ENCODE results near the gene ZMPSTE24. TPM values are rescaled to one million over a fixed set of nuclear protein-coding genes. Genes with fewer than 3 reads are reported as not detected.
"Not testable (repeated sequence)": the region's sequence is repeated elsewhere in the genome, so short reads cannot be mapped to it uniquely, and the experiment has no call there.

The ZMPSTE24 gene
- total RNA-seq: 10 to 100 TPM; 36.1 to 68.5 (median 42.6) TPM
- polyA plus RNA-seq: 100 to 1,000 TPM in 1 of 3 donors, 10 to 100 TPM in 2; 14.2 to 100 (median 21.5) TPM
- long read RNA-seq, donor 1, transcript ZMPSTE24-203 (2 exons, 530 nt): minor isoform, 9 of 44 reads
- long read RNA-seq, donor 1, transcript ZMPSTE24-201 (10 exons, 3,108 nt): major isoform, 27 of 44 reads
- long read RNA-seq, donor 1, partial matches to known transcripts: 8 of 44 reads
- long read RNA-seq, donor 1, other reads (novel, unspliced or antisense): 0 of 44 reads
- long read RNA-seq, donor 2, transcript ZMPSTE24-201 (10 exons, 3,108 nt): major isoform, 9 of 13 reads
- long read RNA-seq, donor 2, partial matches to known transcripts: 0 of 13 reads
- long read RNA-seq, donor 2, other reads (novel, unspliced or antisense): 0 of 13 reads
- long read RNA-seq, donor 3, transcript ZMPSTE24-201 (10 exons, 3,108 nt): major isoform, 16 of 22 reads
- long read RNA-seq, donor 3, transcript ZMPSTE24-203 (2 exons, 530 nt): minor isoform, 6 of 22 reads
- long read RNA-seq, donor 3, partial matches to known transcripts: 0 of 22 reads
- long read RNA-seq, donor 3, other reads (novel, unspliced or antisense): 0 of 22 reads
- long read RNA-seq, donor 4, transcript ZMPSTE24-201 (10 exons, 3,108 nt): major isoform, 33 of 36 reads
- long read RNA-seq, donor 4, partial matches to known transcripts: 0 of 36 reads
- long read RNA-seq, donor 4, other reads (novel, unspliced or antisense): 3 of 36 reads
- long read RNA-seq, donor 5, transcript ZMPSTE24-201 (10 exons, 3,108 nt): major isoform, 123 of 135 reads
- long read RNA-seq, donor 5, partial matches to known transcripts: 5 of 135 reads
- long read RNA-seq, donor 5, other reads (novel, unspliced or antisense): 7 of 135 reads
- long read RNA-seq, donor 6, transcript ZMPSTE24-201 (10 exons, 3,108 nt): major isoform, 18 of 22 reads
- long read RNA-seq, donor 6, partial matches to known transcripts: 2 of 22 reads
- long read RNA-seq, donor 6, other reads (novel, unspliced or antisense): 2 of 22 reads
- long read RNA-seq, donor 7, transcript ZMPSTE24-201 (10 exons, 3,108 nt): major isoform, 6 of 11 reads
- long read RNA-seq, donor 7, transcript ZMPSTE24-203 (2 exons, 530 nt): minor isoform, 5 of 11 reads
- long read RNA-seq, donor 7, partial matches to known transcripts: 0 of 11 reads
- long read RNA-seq, donor 7, other reads (novel, unspliced or antisense): 0 of 11 reads
- long read RNA-seq, donor 8, transcript ZMPSTE24-201 (10 exons, 3,108 nt): major isoform, 24 of 36 reads
- long read RNA-seq, donor 8, transcript ZMPSTE24-203 (2 exons, 530 nt): minor isoform, 12 of 36 reads
- long read RNA-seq, donor 8, partial matches to known transcripts: 0 of 36 reads
- long read RNA-seq, donor 8, other reads (novel, unspliced or antisense): 0 of 36 reads
- long read RNA-seq, donor 9, transcript ZMPSTE24-203 (2 exons, 530 nt): minor isoform, 6 of 22 reads
- long read RNA-seq, donor 9, transcript ZMPSTE24-201 (10 exons, 3,108 nt): major isoform, 16 of 22 reads
- long read RNA-seq, donor 9, partial matches to known transcripts: 0 of 22 reads
- long read RNA-seq, donor 9, other reads (novel, unspliced or antisense): 0 of 22 reads
- long read RNA-seq, donor 10, transcript ZMPSTE24-201 (10 exons, 3,108 nt): major isoform, 11 of 23 reads
- long read RNA-seq, donor 10, transcript ZMPSTE24-203 (2 exons, 530 nt): minor isoform, 6 of 23 reads
- long read RNA-seq, donor 10, partial matches to known transcripts: 6 of 23 reads
- long read RNA-seq, donor 10, other reads (novel, unspliced or antisense): 0 of 23 reads

GRCh38 chr1:40257688-40258444, at the start of gene ZMPSTE24:
Gene ZMPSTE24, plus strand, starts transcription at chr1:40258236. Its CDS starts 36 bp downstream, at chr1:40258272.
- peaks cover 0 to 30% of the 10 kb centered on the region in 2 donors for H3K36me3 ChIP-seq (replicated peaks in 1 of 2)
- WGBS, 4 donors: 0 to 1% (median 0%) methylated on average over 17 to 48 of the region's 48 CpGs
- peak within 1 kb of the TSS; percentile 83 to 96 (median 88) for H3K27ac ChIP-seq
- H3K9me3 ChIP-seq (replicated peaks in 1 of 3): no peaks in the 10 kb centered on the region
- no peaks in the 10 kb centered on the region for H3K27me3 ChIP-seq
- TF ChIP-seq POLR2A (IDR thresholded peaks at IDR 0.05) (peak; percentile 28 to 67), CTCF (IDR thresholded peaks at IDR 0.05) (no peak)
- intact Hi-C loops (cut with DNase I): loop anchor here in 1 of 2 donors (10.0 kb wide), 1 partner anchor 93 kb away; the partner anchor contains the start of gene RLF
- peaks cover 17 to 43% of the 10 kb centered on the region in 2 donors for H3K4me1 ChIP-seq (replicated peaks in 1 of 2)
- DNase-seq: peak; percentile 94 to 99 (median 96)
- H3K4me3 ChIP-seq: peak within 1 kb of the TSS; percentile 44 to 83 (median 78)

GRCh38 chr1:40210511-40211204, 47.4 kb upstream of the ZMPSTE24 start:
- Histone ChIP-seq H3K9me3 (replicated peaks in 1 of 3) (no peaks in the 10 kb centered on the region), H3K4me3 (no peak overlapping the region), H3K27ac (peak overlapping the region in 1 of 5 donors; percentile 2), H3K36me3 (replicated peaks in 1 of 2) (peaks cover 0 to 13% of the 10 kb centered on the region in 2 donors), H3K4me1 (replicated peaks in 1 of 2) (peaks cover 0 to 16% of the 10 kb centered on the region in 2 donors), H3K27me3 (no peaks in the 10 kb centered on the region)
- 68 to 72% (median 72%) methylated on average over 3 of the region's 3 CpGs for WGBS, 4 donors
- TF ChIP-seq POLR2A (IDR thresholded peaks at IDR 0.05) (no peak), CTCF (IDR thresholded peaks at IDR 0.05) (no peak)
- no peak for DNase-seq
- intact Hi-C loops (cut with DNase I): no loop called here

GRCh38 chr1:40218333-40218732, 39.7 kb upstream of the ZMPSTE24 start:
- DNase-seq: no peak
- H3K27ac ChIP-seq: no peak overlapping the region
- WGBS, 4 donors: 90 to 97% (median 95%) methylated on average over 5 of the region's 5 CpGs
- no peaks in the 10 kb centered on the region for H3K27me3 ChIP-seq
- no peaks in the 10 kb centered on the region for H3K9me3 ChIP-seq (replicated peaks in 1 of 3)
- H3K4me1 ChIP-seq (replicated peaks in 1 of 2): no peaks in the 10 kb centered on the region
- intact Hi-C loops (cut with DNase I): no loop called here
- no peak overlapping the region for H3K4me3 ChIP-seq
- peaks cover 0 to 6% of the 10 kb centered on the region in 2 donors for H3K36me3 ChIP-seq (replicated peaks in 1 of 2)
- TF ChIP-seq CTCF (IDR thresholded peaks at IDR 0.05) (no peak), POLR2A (IDR thresholded peaks at IDR 0.05) (no peak)

GRCh38 chr1:40221471-40221905, 36.5 kb upstream of the ZMPSTE24 start:
- H3K4me3 ChIP-seq; H3K9me3 ChIP-seq (replicated peaks in 1 of 3); DNase-seq; intact Hi-C loops (cut with DNase I); H3K4me1 ChIP-seq (replicated peaks in 1 of 2); H3K36me3 ChIP-seq (replicated peaks in 1 of 2); H3K27ac ChIP-seq; H3K27me3 ChIP-seq: not testable (repeated sequence)
- 89 to 98% (median 96%) methylated on average over 18 of the region's 18 CpGs for WGBS, 4 donors

Measured in adrenal gland (tissue), 19 donors.